LoVo (cell line): ENCODE results near the gene HEPN1.
"Not testable (repeated sequence)": the region's sequence is repeated elsewhere in the genome, so short reads cannot be mapped to it uniquely, and the experiment has no call there.

Source experiments
- DNase-seq: peaks from one replicate; pipeline ENCODE4 v3.0.0-alpha.2; 2016; ENCODE audit warnings: low spot score

Gene HEPN1

DNA sequence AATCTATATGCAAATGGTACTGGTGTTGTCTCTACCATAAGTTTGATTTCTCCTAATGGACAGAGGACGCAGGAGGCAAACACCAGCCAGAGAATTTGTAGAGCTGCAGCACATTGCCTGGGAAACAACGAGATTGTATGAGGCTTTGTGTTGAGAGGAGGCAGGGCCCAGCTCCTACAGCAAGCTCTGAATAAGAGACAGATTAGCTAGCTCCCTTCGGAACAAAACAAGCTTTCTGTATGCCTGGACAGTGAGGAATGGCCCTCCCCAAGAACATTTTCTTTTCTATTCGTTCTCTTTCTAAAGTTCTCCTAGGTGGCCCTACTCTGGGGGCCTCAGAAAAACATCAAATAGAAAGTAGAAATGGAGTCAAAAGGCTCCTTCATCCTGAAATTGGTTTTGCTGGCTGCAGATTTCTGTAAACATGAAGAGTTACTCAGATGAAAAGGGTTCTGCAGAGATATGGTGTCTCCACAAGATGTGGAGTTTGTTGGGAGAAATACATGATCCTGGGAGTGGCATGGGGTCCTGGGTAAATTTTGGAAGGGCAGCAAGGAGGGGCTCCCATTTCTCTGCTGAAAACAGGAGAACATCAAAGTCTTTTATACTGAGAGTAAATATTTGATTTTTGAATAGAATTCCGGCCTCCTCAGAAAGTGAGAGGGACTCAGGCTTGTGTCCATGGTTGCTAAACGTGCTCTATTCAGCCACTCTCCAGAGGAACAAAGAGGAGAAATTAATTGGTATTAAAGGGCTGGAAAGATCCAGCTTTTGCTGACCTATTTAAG, 23.6 kb downstream of the HEPN1 start:
- DNase-seq: no peak

DNA sequence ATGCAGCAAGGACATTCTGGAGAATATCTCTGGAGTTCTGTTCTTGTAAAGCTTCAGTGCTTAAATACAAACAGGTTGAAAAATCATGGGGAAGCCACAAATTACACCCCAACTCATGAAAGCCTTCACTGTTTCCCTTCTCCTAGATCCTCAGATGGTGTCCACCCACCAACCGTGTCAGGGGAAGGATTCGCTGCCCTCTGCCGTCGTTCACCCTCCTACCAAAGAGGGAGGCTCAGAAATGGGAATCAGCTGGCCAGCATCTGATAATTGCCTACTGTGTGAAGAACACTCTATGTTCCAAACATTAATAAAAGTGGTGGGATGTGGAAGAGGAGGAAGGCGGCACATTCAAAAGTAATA, 24.2 kb downstream of the HEPN1 start:
- no peak for DNase-seq

DNA sequence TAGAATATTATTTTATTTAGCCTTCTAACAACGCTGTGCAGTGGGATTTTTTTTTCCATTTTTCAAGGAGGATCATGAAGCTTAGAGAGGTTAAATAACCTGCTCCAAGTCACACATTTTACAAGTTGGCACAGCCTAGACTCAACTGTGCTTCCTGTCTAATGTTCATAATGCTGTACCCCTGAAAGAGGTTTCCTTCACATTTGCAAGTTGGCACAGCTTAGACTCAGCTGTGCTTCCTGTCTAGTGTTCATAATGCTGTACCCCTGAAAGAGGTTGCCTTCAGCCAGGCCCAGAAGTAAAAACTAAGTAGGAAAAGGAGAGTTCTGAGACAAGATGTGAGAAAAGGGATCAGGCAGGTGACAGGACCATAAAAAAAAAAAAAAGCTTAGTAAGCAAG, 24.7 kb downstream of the HEPN1 start:
- DNase-seq: no peak

DNA sequence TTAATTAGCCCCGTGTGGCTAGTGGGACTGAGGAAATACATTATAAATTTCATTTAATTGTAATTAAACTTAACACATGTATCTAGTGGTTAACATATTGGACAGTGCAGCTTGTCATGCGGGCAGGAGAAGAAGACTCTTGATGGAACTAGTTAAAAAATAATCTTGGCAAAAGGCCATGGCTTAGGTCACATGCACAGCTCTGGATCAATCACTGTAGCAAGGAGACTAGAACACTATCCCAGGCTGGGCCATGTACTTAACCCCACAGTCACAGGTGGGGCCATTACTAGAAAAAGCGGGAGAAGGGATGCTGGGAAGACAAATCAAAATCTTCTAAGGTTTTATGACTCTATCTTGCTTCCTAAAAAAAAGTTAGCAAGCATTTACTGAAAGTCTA, 25.5 kb downstream of the HEPN1 start:
- DNase-seq: no peak

DNA sequence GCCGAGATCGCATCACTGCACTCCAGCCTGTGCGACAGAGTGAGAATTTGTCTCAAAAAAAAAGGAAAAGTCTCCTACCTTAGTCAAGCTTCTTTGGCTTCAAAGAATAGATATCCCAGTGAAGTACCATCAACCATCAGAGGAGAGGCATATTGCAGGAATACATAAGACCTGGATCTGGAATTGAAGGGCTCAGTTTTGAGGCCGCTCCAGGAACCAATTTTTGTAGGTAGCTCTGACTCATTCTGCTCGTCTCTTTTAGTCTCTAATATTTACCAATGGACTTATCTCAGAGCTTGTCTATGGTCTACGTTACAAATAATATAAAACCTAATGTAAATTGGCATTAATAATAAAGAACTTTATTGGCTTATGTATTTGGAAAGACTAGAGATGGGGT, 26.8 kb downstream of the HEPN1 start:
- DNase-seq: no peak

DNA sequence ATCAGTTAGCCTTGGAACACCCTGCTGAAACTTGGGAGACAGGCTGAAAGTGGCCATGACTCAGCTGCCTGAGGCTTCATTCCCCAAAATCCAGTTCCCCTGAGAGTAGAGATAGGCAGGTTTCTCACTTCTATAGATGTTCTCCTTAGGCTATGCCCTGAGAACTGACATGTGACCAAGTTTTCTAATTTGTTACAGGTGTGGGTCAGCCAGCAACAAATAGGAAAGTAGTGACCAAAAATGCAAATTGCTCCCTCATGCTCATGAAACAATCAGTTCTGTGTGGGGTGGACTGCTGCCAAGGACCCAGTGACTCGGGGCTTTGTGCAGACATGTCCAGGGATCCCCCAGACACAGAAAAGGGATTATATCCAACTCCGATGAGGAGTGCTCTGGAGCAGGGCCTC, 27.7 kb downstream of the HEPN1 start:
- DNase-seq: no peak

DNA sequence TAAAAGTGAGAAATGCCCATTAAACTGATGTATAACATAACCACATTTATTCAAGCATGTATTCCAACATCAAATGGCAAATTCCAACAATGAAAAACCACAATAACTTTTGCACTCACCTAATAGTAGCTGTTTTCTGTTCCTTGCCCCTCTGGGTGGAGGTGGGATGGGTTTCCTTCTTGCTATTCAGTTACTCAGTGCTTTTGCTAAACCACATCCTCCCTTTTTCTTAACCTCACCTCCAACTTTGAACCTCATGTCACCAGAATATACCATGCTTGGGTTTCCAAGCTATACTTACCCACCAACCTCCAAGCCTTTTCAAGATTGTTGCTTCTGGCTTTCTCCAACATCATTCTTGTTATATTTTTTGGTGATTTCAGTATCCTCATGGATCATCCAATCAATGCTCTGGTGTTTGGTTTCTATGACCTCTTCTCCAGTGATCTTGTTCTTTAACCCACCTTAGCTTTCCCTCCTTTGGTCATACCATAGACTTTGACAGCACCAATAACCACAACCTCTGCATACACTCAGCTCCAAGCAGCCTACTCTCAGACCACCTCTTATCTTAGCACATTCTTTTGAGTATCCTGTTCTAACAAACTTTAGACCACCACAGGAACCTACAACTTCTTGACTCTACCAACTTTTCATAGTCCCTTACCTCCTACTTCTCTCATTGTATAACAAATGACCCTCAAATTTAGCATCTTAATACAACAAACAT, 31.7 kb downstream of the HEPN1 start:
- no peak for DNase-seq

DNA sequence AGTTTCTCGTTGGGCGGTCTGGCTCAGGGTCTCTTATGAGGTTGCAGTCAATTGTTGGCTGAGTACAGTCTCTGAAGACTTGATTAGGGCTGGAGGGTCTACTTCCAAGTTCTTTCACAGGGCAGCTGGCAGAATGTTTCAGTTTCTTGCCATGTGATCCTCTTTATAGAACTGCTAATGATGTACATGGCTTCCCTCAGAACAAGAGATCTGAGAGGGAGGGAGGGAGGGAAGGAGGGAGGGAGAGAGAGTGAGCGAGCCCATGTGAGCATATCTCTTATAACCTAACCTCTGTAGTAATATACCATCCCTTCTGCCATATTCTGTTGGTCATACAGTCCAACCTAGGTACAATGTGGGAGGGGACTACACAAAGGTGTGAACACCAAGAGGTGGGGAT, 32.3 kb downstream of the HEPN1 start:
- no peak for DNase-seq

DNA sequence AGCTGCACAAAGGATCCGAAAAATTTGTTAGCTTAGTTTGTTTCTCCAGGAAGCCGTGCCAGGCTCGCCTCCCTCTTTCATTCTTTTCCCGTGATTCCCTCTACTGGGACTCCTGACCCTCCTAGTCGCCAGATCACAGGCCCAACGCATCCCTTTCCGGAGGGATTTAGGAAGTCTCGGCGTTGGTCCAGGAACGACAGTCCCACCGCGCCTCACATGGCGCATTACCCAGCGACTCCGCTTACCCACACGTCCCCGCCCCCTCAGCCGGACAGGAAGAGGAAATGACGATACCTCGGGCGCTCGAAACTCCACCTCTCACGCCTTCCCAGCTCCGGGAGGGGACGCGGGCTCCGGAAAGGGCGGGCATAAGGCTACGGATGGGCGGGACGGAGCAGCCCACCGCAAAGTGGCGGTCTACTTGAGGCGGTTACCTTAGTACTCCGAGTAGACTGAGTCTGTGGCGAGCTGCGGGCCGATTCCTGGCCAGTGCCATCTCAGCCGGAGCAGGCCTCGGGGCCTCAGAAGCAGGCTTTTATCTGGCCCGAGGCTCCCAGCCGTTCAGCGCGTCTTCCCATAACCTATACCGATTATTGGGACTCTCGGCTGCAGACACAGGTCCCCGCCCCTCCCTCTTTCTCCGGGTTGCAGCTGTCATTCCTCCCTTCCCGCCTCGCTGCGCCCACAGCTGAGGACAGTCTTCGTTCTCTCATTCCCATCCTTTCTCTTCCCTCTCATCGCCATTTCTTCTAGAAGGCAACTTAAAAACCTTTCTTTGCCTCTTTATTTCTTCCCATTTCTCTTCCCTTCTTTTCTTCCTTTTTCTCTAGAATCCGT, 34.9 kb downstream of the HEPN1 start, which contains the start of gene CCDC15:
Gene CCDC15 (plus strand): TSS at position 450 of the 837 bp plus-strand sequence. CDS start 531 bp downstream, outside the sequence.
- peak; percentile 96 for DNase-seq

DNA sequence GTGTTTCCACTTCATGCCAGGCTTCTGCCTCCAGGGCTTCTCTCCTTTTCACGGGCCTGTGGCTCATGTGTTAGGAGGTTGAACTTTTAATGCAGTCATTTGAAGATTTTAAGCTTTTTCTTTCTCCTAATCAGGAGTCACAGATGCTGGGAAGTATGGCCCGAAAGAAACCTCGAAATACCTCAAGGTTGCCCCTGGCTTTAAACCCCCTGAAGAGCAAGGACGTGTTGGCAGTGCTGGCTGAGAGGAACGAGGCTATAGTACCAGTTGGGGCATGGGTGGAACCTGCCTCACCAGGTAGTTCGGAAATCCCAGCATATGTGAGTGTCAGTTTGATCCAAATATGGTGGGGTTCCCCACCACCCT, 35.5 kb downstream of the HEPN1 start:
- DNase-seq: no peak

DNA sequence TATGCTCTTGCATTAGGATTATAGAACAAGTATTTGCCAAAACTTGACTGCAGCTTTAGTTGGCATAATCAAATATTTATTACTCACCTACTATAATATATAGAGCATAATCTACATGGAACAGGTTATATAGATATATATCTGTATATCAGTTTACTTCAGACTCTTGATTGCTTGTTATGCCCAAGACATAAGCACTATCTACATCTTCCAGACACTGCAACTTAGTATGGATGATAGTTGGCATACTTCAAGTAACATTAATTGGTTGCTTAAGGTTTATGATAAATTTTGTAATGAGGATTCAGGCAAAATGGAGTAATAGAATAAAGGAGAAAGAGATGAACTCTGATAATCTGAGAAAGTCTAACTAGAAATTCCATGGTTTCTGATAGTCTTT, 36.0 kb downstream of the HEPN1 start:
- no peak for DNase-seq

DNA sequence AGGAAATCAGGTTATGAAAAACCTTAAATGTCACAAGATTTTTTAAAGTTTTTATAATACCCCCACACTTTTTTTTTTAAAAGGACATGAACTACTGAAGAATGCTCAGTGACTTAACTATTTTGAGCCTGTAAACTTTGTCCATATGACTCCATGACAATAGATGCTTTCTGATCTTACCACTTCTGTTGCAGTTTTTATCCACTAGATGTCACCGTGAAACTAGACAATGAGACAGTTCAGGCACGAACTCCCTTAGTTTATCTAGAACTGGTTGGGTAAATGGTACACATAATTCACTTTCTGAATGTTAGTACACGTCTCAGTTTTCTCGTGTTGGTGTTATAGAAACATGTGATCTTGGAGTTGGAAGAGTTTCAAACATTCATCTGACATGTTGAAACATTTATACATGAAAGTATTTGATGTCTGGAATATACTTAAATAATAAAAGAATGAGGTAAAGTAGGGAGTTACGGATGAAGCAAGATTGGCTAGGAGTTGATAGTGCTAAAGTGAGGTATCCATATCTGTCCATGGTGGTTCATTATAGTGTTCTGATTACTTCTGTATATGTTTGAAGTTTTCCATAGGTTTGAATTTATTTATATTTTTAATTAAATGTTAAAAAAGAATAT, 43.0 kb downstream of the HEPN1 start:
- peak; percentile 65 for DNase-seq

DNA sequence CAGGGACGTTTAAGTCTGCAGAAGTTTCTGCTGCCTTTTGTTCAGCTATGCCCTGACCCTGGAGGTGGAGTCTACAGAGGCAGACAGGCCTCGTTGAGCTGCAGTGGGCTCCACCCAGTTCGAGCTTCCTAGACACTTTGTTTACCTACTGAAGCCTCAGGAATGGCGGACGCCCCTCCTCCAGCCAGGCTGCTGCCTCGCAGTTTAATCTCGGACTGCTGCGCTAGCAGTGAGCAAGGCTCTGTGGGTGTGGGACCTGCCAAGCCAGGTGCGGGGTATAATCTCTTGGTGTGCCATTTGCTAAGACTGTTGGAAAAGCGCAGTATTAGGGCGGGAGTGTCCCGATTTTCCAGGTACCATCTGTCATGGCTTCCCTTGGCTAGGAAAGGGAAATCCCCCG, 49.1 kb downstream of the HEPN1 start:
- not testable (repeated sequence) for DNase-seq
